T-cell (primary cell): ENCODE results near the gene ZNF341. TPM values are rescaled to one million over a fixed set of nuclear protein-coding genes. Genes with fewer than 3 reads are reported as not detected.
"Not testable (repeated sequence)": the region's sequence is repeated elsewhere in the genome, so short reads cannot be mapped to it uniquely, and the experiment has no call there.

Source experiments
- ATAC-seq, 4 experiments: fragments of 200-7000 bp in 3 of 4; fragments of 150-1000 bp in 1 of 4; cut with Tn5 transposase; replicated peaks in 1 of 4; 1 replicate in 3 of 4; 2 replicates in 1 of 4; pipeline ENCODE4 v1.10.0; 2021; ENCODE audit warnings: moderate library complexity in 3 of 4, mild to moderate bottlenecking in 2 of 4, moderate number of reproducible peaks in 1 of 4
- CTCF ChIA-PET, 2 donors: fragments of 300-600 bp; sonication (Branson Sonifier 250); formaldehyde crosslinking; loops; one replicate each; lab custom pipeline; 2022; ENCODE audit warnings: antibody characterized with exemption in 2 of 2; lab: Charles Lee
- POLR2A ChIA-PET, 2 donors: fragments of 300-600 bp; sonication (Branson Sonifier 250); formaldehyde crosslinking; loops; one replicate each; lab custom pipeline; 2022; ENCODE audit warnings: antibody characterized with exemption in 2 of 2; lab: Charles Lee
- DNase-seq, 35 experiments: peaks; one replicate each; pipeline versions ENCODE4 v3.0.0 to v3.0.0-alpha.2; 2013 to 2023
- H3K27ac ChIP-seq: one replicate; pipeline ENCODE4 v1.5.1; 2013; ENCODE audit warnings: low read length
- H3K27me3 ChIP-seq, 2 experiments: replicated peaks in 1 of 2; 1 replicate in 1 of 2; 2 replicates in 1 of 2; pipeline versions ENCODE4 v1.6.1 to v1.7.0; 2013; ENCODE audit warnings: low read length in 1 of 2, mixed read lengths in 1 of 2; ENCODE audit not compliant: control insufficient read depth in 2 of 2, insufficient read depth in 2 of 2; ENCODE audit errors: extremely low read depth in 1 of 2
- H3K36me3 ChIP-seq, 2 donors: 1 replicate in 1 of 2; 2 replicates in 1 of 2; pipeline versions ENCODE4 v1.6.1 to v1.7.0; 2013; ENCODE audit warnings: low read length in 1 of 2; ENCODE audit not compliant: control insufficient read depth in 2 of 2, insufficient read depth in 1 of 2; ENCODE audit errors: extremely low read depth in 1 of 2
- H3K4me1 ChIP-seq, 2 experiments: 1 replicate in 1 of 2; 2 replicates in 1 of 2; pipeline versions ENCODE4 v1.6.1 to v1.7.0; 2013; ENCODE audit warnings: low read length in 2 of 2, mixed read lengths in 1 of 2; ENCODE audit not compliant: insufficient read depth in 2 of 2, control insufficient read depth in 1 of 2; ENCODE audit errors: extremely low read depth in 1 of 2
- H3K4me3 ChIP-seq, 2 donors: 1 replicate in 1 of 2; 2 replicates in 1 of 2; pipeline versions ENCODE4 v1.5.1 to v1.7.0; 2013; ENCODE audit warnings: mild to moderate bottlenecking in 2 of 2, low read length in 1 of 2, moderate library complexity in 1 of 2; ENCODE audit not compliant: control insufficient read depth in 1 of 2; ENCODE audit errors: extremely low read depth in 1 of 2
- H3K9me3 ChIP-seq: 2 replicates; pipeline ENCODE4 v1.7.0; 2013
- H3K27ac Mint-ChIP-seq, 2 donors: one replicate each; pipeline ENCODE4 v1.8.0; 2020 to 2021; ENCODE audit warnings: mild to moderate bottlenecking in 2 of 2, mixed read lengths in 2 of 2
- H3K27me3 Mint-ChIP-seq, 2 donors: one replicate each; pipeline ENCODE4 v1.8.0; 2021 to 2022; ENCODE audit warnings: mixed read lengths in 2 of 2
- H3K36me3 Mint-ChIP-seq: one replicate; pipeline ENCODE4 v1.8.0; 2021; ENCODE audit warnings: mixed read lengths
- H3K4me1 Mint-ChIP-seq, 3 donors: one replicate each; pipeline ENCODE4 v1.8.0; 2020 to 2022; ENCODE audit warnings: mixed read lengths in 3 of 3, mild to moderate bottlenecking in 1 of 3
- H3K4me3 Mint-ChIP-seq, 3 donors: one replicate each; pipeline ENCODE4 v1.8.0; 2020 to 2022; ENCODE audit warnings: mild to moderate bottlenecking in 3 of 3, mixed read lengths in 3 of 3, moderate library complexity in 3 of 3
- H3K9me3 Mint-ChIP-seq, 3 donors: one replicate each; pipeline ENCODE4 v1.8.0; 2020 to 2022; ENCODE audit warnings: mixed read lengths in 3 of 3
- WGBS: methylation state at CpG from one replicate; pipeline ENCODE4 v1.1.5; 2013; ENCODE audit warnings: missing lambda C conversion rate; ENCODE audit not compliant: insufficient coverage; 5-methylcytosine and 5-hydroxymethylcytosine counted together
- total RNA-seq, 35 experiments: library from RNA in 6 of 35; stranded (reverse) in 6 of 35; fragments of 120-200 nt in 1 of 35; gene quantifications; one replicate each; pipeline versions ENCODE4 v1.2.1 to v1.2.4 and lab custom pipeline; 2013 to 2026

ZNF341 gene
- total RNA-seq, 5 donors from 2014 or later (not counting 1 experiment from before 2014, with no cell fraction given): 4.0 to 6.1 (median 5.6) TPM

GRCh38 chr20:33693741-33694638 lies 37.8 kb upstream of the ZNF341 start:
- ChIA-PET CTCF (no interaction called here), POLR2A (no interaction called here)
- Mint-ChIP-seq H3K27me3 (no peaks in the 10 kb centered on the region), H3K27ac (peak overlapping the region; percentile 13 to 28), H3K36me3 (no peaks in the 10 kb centered on the region), H3K9me3 (no peaks in the 10 kb centered on the region), H3K4me1 (peaks cover 13 to 19% (median 17%) of the 10 kb centered on the region in 3 donors), H3K4me3 (no peak overlapping the region)
- H3K27ac ChIP-seq: no peak overlapping the region
- no peak for DNase-seq
- H3K36me3 ChIP-seq: no peaks in the 10 kb centered on the region
- 92% methylated on average over 11 of the region's 17 CpGs for WGBS
- ATAC-seq: no peak
- H3K4me1 ChIP-seq: peaks cover 10 to 19% of the 10 kb centered on the region in 2 experiments
- H3K4me3 ChIP-seq: no peak overlapping the region
- H3K9me3 ChIP-seq: no peaks in the 10 kb centered on the region
- no peaks in the 10 kb centered on the region for H3K27me3 ChIP-seq

GRCh38 chr20:33694639-33695012 lies 37.2 kb upstream of the ZNF341 start:
- no peaks in the 10 kb centered on the region for H3K36me3 ChIP-seq
- Mint-ChIP-seq H3K9me3 (no peaks in the 10 kb centered on the region), H3K27ac (peak overlapping the region in 1 of 2 donors; percentile 28), H3K4me3 (no peak overlapping the region), H3K4me1 (peaks cover 7 to 12% (median 11%) of the 10 kb centered on the region in 3 donors), H3K36me3 (no peaks in the 10 kb centered on the region), H3K27me3 (no peaks in the 10 kb centered on the region)
- ChIA-PET POLR2A (no interaction called here), CTCF (interaction anchor here in 1 of 2 donors (0.7 kb wide), 1 partner anchor 13 kb away, joined by 5 read pairs; no protein-coding TSS in a partner anchor)
- no peak for ATAC-seq
- H3K27me3 ChIP-seq: no peaks in the 10 kb centered on the region
- no peak overlapping the region for H3K27ac ChIP-seq
- DNase-seq: no peak
- H3K4me1 ChIP-seq: peaks cover 4 to 13% of the 10 kb centered on the region in 2 experiments
- H3K4me3 ChIP-seq: no peak overlapping the region
- no peaks in the 10 kb centered on the region for H3K9me3 ChIP-seq
- WGBS: 88% methylated on average over 5 of the region's 6 CpGs

- ChIA-PET CTCF (no interaction called here), POLR2A (no interaction called here)
- H3K4me1 ChIP-seq: no peaks in the 10 kb centered on the region
- H3K27me3 Mint-ChIP-seq: no peaks in the 10 kb centered on the region
- H3K9me3 ChIP-seq: no peaks in the 10 kb centered on the region
- H3K36me3 Mint-ChIP-seq: no peaks in the 10 kb centered on the region
- H3K4me1 Mint-ChIP-seq: peaks cover 0 to 3% (median 0%) of the 10 kb centered on the region in 3 donors
- ATAC-seq (no peak), DNase-seq (no peak)
- H3K9me3 Mint-ChIP-seq: no peaks in the 10 kb centered on the region
- no peak overlapping the region for H3K4me3 Mint-ChIP-seq
- no peak overlapping the region for H3K27ac ChIP-seq
- H3K27me3 ChIP-seq: no peaks in the 10 kb centered on the region
- no CpG with 5 or more reads among the region's 4 CpGs for WGBS
- H3K27ac Mint-ChIP-seq: no peak overlapping the region
- no peak overlapping the region for H3K4me3 ChIP-seq
- no peaks in the 10 kb centered on the region for H3K36me3 ChIP-seq
Measured at GRCh38 chr20:33696448-33696847, 35.3 kb upstream of the ZNF341 start.

- POLR2A ChIA-PET: no interaction called here
Measured at GRCh38 chr20:33697129-33697528, 34.7 kb upstream of the ZNF341 start.

GRCh38 chr20:33698966-33699365 lies 32.8 kb upstream of the ZNF341 start:
- H3K4me1 Mint-ChIP-seq, H3K27ac ChIP-seq, H3K27me3 Mint-ChIP-seq, H3K9me3 Mint-ChIP-seq, H3K36me3 Mint-ChIP-seq, H3K4me3 ChIP-seq, H3K36me3 ChIP-seq, H3K9me3 ChIP-seq, POLR2A ChIA-PET, H3K27ac Mint-ChIP-seq, H3K4me3 Mint-ChIP-seq, H3K4me1 ChIP-seq, DNase-seq, H3K27me3 ChIP-seq, CTCF ChIA-PET, ATAC-seq: not testable (repeated sequence)
- 89% methylated on average over 7 of the region's 27 CpGs for WGBS

More at GRCh38 chr20:33697129-33697528, 34.7 kb upstream of the ZNF341 start:
- H3K9me3 Mint-ChIP-seq: no peaks in the 10 kb centered on the region
- H3K27me3 Mint-ChIP-seq: no peaks in the 10 kb centered on the region
- no peak for DNase-seq
- H3K27ac Mint-ChIP-seq: no peak overlapping the region
- Histone ChIP-seq H3K4me3 (no peak overlapping the region), H3K27ac (no peak overlapping the region), H3K4me1 (no peaks in the 10 kb centered on the region), H3K36me3 (no peaks in the 10 kb centered on the region), H3K27me3 (no peaks in the 10 kb centered on the region), H3K9me3 (no peaks in the 10 kb centered on the region)
- no peak overlapping the region for H3K4me3 Mint-ChIP-seq
- CTCF ChIA-PET: no interaction called here
- no peak for ATAC-seq
- WGBS: 92% methylated on average over 6 of the region's 8 CpGs
- peaks cover 0 to under 1% (median 0%) of the 10 kb centered on the region in 3 donors for H3K4me1 Mint-ChIP-seq
- no peaks in the 10 kb centered on the region for H3K36me3 Mint-ChIP-seq

DNA sequence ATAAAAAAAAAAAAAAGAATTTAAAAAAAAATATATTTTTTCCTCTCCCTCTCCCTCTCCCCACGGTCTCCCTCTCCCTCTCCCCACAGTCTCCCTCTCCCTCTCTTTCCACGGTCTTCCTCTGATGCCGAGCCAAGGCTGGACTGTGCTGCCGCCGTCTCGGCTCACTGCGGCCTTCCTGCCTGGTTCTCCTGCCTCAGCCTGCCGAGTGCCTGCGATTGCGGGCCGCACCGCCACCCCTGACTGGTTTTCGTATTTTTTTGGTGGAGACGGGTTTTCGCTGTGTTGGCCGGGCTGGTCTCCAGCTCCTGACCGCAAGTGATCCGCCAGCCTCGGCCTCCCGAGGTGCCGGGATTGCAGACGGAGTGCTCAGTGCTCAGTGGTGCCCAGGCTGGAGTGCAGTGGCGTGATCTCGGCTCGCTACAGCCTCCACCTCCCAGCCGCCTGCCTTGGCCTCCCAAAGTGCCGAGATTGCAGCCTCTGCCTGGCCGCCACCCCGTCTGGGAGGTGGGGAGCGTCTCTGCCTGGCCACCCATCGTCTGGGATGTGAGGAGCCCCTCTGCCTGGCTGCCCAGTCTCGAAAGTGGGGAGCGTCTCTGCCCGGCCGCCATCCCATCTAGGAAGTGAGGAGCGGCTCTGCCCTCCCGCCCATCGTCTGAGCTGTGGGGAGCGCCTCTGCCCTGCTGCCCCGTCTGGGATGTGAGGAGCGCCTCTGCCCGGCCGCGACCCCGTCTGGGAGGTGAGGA lies 30.9 kb upstream of the ZNF341 start:
- H3K27ac ChIP-seq, H3K27ac Mint-ChIP-seq, H3K36me3 ChIP-seq, H3K9me3 Mint-ChIP-seq, H3K4me1 ChIP-seq, DNase-seq, POLR2A ChIA-PET, ATAC-seq, CTCF ChIA-PET, H3K4me3 ChIP-seq, H3K27me3 ChIP-seq, H3K36me3 Mint-ChIP-seq, H3K4me1 Mint-ChIP-seq, H3K27me3 Mint-ChIP-seq, H3K4me3 Mint-ChIP-seq, H3K9me3 ChIP-seq: not testable (repeated sequence)
- 98% methylated on average over 12 of the region's 45 CpGs for WGBS
